ENCODE measurements around the gene EXOC3L4. TPM values are rescaled to one million over a fixed set of nuclear protein-coding genes. Genes with fewer than 3 reads are reported as not detected.

The EXOC3L4 gene
- polyA plus RNA-seq, 1 of the 3 experiments (the other 2 are of a cell fraction), result 0.46 TPM

DNA sequence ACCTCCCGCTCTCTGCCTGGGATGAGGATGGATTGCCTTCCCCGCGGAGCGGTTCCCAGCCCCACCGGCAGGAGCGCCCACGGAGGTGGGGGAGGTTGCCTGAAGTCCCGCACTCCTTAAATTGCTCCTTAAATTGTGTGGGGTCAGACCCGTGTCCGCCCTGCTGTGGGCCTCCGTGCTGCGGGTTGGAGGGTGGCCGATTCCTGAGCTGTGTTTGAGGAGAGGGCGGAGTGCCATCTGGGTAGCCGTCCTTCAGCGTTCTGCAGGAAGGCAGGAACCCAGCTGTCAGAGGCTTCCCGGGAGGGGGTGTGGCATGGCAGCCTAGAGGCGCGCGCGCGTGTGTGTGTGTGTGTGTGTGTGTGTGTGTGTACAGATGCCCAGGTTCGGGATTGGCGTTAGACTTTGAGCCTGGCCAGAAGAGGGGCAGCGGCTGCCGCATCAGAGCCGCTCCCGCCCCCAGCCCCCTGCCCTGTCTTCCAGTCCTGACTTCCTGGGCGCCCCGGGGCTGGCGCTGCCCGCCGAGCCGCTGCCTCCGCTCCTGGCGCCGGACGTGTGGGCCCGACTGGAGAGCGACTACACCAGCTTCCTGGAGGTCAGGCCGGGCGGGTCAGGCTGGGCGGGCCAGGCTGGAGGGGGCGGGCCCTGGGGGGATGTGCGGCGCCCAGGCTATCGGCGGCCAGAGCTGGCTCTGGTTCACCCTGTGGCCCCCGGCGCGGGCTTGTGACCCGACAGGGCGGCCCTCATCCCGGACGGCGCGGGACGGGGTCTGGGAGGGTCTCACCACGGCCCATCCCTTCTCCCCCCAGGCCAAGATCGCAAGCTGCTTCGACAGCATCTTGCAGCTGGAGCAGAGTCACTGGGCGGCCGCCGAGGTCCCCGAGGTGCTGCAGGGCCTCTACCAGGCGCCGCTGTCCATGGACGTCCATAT, 9.2 kb downstream of the EXOC3L4 start:
- H3K27ac ChIP-seq (ENCODE audit: low read depth in 2 of 2, low read length in 1 of 2), result no peak overlapping the region
- no peaks in the 10 kb centered on the region for H3K9me3 ChIP-seq
- no peak overlapping the region for H2AFZ ChIP-seq (ENCODE audit: low read depth)
- peak overlapping the region in 1 of 2 experiments; percentile 23; a peak in 2 of 4 replicates for H3K4me3 ChIP-seq (ENCODE audit: low read depth in 2 of 2, low read length in 1 of 2)
- H3K79me2 ChIP-seq (ENCODE audit: insufficient read depth), result no peaks in the 10 kb centered on the region
- ChIA-PET CTCF (interaction anchor here (0.9 to 7.8 kb wide), 44 partner anchors 8 to 417 kb away, joined by 3 to 250 read pairs (median 12); partner anchors contain the start of genes EXOC3L4, LBHD2 and TNFAIP2), POLR2A (no interaction called here)
- no peaks in the 10 kb centered on the region for H3F3A ChIP-seq (replicated peaks; ENCODE audit: insufficient read depth)
- peak; percentile 86 for DNase-seq
- no peak overlapping the region for H3K9ac ChIP-seq
- H4K20me1 ChIP-seq (ENCODE audit: insufficient read depth), result no peaks in the 10 kb centered on the region
- H3K4me2 ChIP-seq, result peak overlapping the region; percentile 66
- peaks cover 4 to 6% of the 10 kb centered on the region in 2 experiments; a peak in 2 of 4 replicates for H3K4me1 ChIP-seq (ENCODE audit: control insufficient read depth in 1 of 2, insufficient read depth in 2 of 2, low read depth in 1 of 2, low read length in 1 of 2)
- no peaks in the 10 kb centered on the region for H3K9me2 ChIP-seq
- TF ChIP-seq MXI1 (IDR thresholded peaks at IDR 0.05; ENCODE audit: low read depth, low read length), result peak; percentile 81
- TF ChIP-seq SIN3A (IDR thresholded peaks at IDR 0.05; ENCODE audit: borderline replicate concordance, low read depth, low read length), result peak; percentile 80; the same call in 1 of the 2 replicates
- TF ChIP-seq, protein P1, sequence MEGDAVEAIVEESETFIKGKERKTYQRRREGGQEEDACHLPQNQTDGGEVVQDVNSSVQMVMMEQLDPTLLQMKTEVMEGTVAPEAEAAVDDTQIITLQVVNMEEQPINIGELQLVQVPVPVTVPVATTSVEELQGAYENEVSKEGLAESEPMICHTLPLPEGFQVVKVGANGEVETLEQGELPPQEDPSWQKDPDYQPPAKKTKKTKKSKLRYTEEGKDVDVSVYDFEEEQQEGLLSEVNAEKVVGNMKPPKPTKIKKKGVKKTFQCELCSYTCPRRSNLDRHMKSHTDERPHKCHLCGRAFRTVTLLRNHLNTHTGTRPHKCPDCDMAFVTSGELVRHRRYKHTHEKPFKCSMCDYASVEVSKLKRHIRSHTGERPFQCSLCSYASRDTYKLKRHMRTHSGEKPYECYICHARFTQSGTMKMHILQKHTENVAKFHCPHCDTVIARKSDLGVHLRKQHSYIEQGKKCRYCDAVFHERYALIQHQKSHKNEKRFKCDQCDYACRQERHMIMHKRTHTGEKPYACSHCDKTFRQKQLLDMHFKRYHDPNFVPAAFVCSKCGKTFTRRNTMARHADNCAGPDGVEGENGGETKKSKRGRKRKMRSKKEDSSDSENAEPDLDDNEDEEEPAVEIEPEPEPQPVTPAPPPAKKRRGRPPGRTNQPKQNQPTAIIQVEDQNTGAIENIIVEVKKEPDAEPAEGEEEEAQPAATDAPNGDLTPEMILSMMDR (IDR thresholded peaks at IDR 0.05), result peak; percentile 51
- no peak for TF ChIP-seq RAD21 (IDR thresholded peaks at IDR 0.05; ENCODE audit: low read length)
- TF ChIP-seq, protein P2, sequence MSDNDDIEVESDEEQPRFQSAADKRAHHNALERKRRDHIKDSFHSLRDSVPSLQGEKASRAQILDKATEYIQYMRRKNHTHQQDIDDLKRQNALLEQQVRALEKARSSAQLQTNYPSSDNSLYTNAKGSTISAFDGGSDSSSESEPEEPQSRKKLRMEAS (IDR thresholded peaks at IDR 0.05; ENCODE audit: low read depth), result 0 out of 2 replicates have a peak, but pooled peaks have one; percentile 32
- TF ChIP-seq, protein P3, sequence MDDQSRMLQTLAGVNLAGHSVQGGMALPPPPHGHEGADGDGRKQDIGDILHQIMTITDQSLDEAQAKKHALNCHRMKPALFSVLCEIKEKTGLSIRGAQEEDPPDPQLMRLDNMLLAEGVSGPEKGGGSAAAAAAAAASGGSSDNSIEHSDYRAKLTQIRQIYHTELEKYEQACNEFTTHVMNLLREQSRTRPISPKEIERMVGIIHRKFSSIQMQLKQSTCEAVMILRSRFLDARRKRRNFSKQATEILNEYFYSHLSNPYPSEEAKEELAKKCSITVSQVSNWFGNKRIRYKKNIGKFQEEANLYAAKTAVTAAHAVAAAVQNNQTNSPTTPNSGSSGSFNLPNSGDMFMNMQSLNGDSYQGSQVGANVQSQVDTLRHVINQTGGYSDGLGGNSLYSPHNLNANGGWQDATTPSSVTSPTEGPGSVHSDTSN (IDR thresholded peaks at IDR 0.05), result no peak
- H3K36me3 ChIP-seq (replicated peaks in 1 of 2; ENCODE audit: control insufficient read depth in 1 of 2, insufficient read depth in 2 of 2, low read length in 1 of 2), result no peaks in the 10 kb centered on the region
- H3K27me3 ChIP-seq (ENCODE audit: insufficient read depth), result peaks cover 25% of the 10 kb centered on the region
- 8% methylated on average over 23 of the region's 68 CpGs for WGBS (ENCODE audit: low lambda C conversion rate)

DNA sequence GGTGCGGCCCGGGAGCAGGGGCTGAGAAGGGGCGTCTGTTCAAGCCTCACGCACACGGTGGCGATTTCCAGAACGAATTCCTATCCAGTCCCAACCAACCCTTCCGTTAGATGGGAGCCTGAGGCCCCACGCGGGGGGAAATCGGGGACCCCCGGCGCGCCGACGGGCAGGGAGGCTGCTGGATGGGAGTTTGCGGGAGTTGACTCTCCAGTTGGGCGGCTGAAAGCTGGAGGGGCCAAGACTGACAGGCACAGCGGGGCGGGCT, 9.8 kb downstream of the EXOC3L4 start:
- Histone ChIP-seq H3K4me2 (peak overlapping the region; percentile 19; the same call in 1 of the 2 replicates), H2AFZ (ENCODE audit: low read depth) (no peak overlapping the region), H3K9me3 (no peaks in the 10 kb centered on the region), H3K36me3 (replicated peaks in 1 of 2; ENCODE audit: control insufficient read depth in 1 of 2, insufficient read depth in 2 of 2, low read length in 1 of 2) (no peaks in the 10 kb centered on the region), H3F3A (replicated peaks; ENCODE audit: insufficient read depth) (no peaks in the 10 kb centered on the region), H3K27ac (ENCODE audit: low read depth in 2 of 2, low read length in 1 of 2) (no peak overlapping the region), H3K9me2 (no peaks in the 10 kb centered on the region), H3K9ac (no peak overlapping the region), H3K27me3 (ENCODE audit: insufficient read depth) (peaks cover 25% of the 10 kb centered on the region), H3K4me1 (ENCODE audit: control insufficient read depth in 1 of 2, insufficient read depth in 2 of 2, low read depth in 1 of 2, low read length in 1 of 2) (peaks cover 6% of the 10 kb centered on the region in 2 experiments; a peak in 2 of 4 replicates), H4K20me1 (ENCODE audit: insufficient read depth) (no peaks in the 10 kb centered on the region), H3K79me2 (ENCODE audit: insufficient read depth) (no peaks in the 10 kb centered on the region), H3K4me3 (ENCODE audit: low read depth in 2 of 2, low read length in 1 of 2) (no peak overlapping the region; a peak in 1 of 4 replicates)
- no peak for DNase-seq
- CTCF ChIA-PET, result interaction anchor here (0.6 to 7.8 kb wide), 82 partner anchors 9 to 488 kb away, joined by 3 to 250 read pairs (median 5); partner anchors contain the start of genes EXOC3L4, LBHD2 and TNFAIP2
- POLR2A ChIA-PET, result interaction anchor here (0.6 kb wide), 1 partner anchor 425 kb away, joined by 4 read pairs; no protein-coding TSS in a partner anchor
- 13% methylated on average over 16 of the region's 20 CpGs for WGBS (ENCODE audit: low lambda C conversion rate)
- no peak for TF ChIP-seq NFIC (IDR thresholded peaks at IDR 0.05; ENCODE audit: borderline replicate concordance)
- no peak for TF ChIP-seq POLR2AphosphoS5 (IDR thresholded peaks at IDR 0.05; ENCODE audit: low read depth, low read length)
- TF ChIP-seq, protein P4, sequence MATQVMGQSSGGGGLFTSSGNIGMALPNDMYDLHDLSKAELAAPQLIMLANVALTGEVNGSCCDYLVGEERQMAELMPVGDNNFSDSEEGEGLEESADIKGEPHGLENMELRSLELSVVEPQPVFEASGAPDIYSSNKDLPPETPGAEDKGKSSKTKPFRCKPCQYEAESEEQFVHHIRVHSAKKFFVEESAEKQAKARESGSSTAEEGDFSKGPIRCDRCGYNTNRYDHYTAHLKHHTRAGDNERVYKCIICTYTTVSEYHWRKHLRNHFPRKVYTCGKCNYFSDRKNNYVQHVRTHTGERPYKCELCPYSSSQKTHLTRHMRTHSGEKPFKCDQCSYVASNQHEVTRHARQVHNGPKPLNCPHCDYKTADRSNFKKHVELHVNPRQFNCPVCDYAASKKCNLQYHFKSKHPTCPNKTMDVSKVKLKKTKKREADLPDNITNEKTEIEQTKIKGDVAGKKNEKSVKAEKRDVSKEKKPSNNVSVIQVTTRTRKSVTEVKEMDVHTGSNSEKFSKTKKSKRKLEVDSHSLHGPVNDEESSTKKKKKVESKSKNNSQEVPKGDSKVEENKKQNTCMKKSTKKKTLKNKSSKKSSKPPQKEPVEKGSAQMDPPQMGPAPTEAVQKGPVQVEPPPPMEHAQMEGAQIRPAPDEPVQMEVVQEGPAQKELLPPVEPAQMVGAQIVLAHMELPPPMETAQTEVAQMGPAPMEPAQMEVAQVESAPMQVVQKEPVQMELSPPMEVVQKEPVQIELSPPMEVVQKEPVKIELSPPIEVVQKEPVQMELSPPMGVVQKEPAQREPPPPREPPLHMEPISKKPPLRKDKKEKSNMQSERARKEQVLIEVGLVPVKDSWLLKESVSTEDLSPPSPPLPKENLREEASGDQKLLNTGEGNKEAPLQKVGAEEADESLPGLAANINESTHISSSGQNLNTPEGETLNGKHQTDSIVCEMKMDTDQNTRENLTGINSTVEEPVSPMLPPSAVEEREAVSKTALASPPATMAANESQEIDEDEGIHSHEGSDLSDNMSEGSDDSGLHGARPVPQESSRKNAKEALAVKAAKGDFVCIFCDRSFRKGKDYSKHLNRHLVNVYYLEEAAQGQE (IDR thresholded peaks at IDR 0.05; ENCODE audit: low read depth, low read length), result no peak
- no peak for TF ChIP-seq SMC3 (IDR thresholded peaks at IDR 0.05; ENCODE audit: low read depth, low read length)
- TF ChIP-seq MXI1 (IDR thresholded peaks at IDR 0.05; ENCODE audit: low read depth, low read length), result no peak
- TF ChIP-seq TCF12 (IDR thresholded peaks at IDR 0.05), result no peak
- TF ChIP-seq, protein P5, sequence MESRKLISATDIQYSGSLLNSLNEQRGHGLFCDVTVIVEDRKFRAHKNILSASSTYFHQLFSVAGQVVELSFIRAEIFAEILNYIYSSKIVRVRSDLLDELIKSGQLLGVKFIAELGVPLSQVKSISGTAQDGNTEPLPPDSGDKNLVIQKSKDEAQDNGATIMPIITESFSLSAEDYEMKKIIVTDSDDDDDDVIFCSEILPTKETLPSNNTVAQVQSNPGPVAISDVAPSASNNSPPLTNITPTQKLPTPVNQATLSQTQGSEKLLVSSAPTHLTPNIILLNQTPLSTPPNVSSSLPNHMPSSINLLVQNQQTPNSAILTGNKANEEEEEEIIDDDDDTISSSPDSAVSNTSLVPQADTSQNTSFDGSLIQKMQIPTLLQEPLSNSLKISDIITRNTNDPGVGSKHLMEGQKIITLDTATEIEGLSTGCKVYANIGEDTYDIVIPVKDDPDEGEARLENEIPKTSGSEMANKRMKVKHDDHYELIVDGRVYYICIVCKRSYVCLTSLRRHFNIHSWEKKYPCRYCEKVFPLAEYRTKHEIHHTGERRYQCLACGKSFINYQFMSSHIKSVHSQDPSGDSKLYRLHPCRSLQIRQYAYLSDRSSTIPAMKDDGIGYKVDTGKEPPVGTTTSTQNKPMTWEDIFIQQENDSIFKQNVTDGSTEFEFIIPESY (IDR thresholded peaks at IDR 0.05; ENCODE audit: borderline replicate concordance, low read depth), result no peak
- TF ChIP-seq JUND (IDR thresholded peaks at IDR 0.05), result no peak
- TF ChIP-seq, protein P2 (IDR thresholded peaks at IDR 0.05; ENCODE audit: low read depth), result no peak
- no peak for TF ChIP-seq RFX5 (IDR thresholded peaks at IDR 0.05; ENCODE audit: low read length)
- TF ChIP-seq GATA2 (CRISPR knock-in tag; IDR thresholded peaks at IDR 0.05), result no peak
- TF ChIP-seq TEAD4 (IDR thresholded peaks at IDR 0.05; ENCODE audit: borderline replicate concordance, insufficient read depth), result no peak

Measured in SK-N-SH (cell line).